ENCODE data around the gene ST6GALNAC1. TPM values are rescaled to one million over a fixed set of nuclear protein-coding genes. Genes with fewer than 3 reads are reported as not detected.

ST6GALNAC1 gene
- total RNA-seq, 1 donor from 2014 or later, result 16.6 TPM

GRCh38 chr17:76635039-76635438 lies 8.5 kb downstream of the ST6GALNAC1 start:
- H3K4me3 ChIP-seq, result no peak overlapping the region
- no peaks in the 10 kb centered on the region for H3K4me1 ChIP-seq
- DNase-seq (no peak), ATAC-seq (no peak)
- no peak overlapping the region for H3K27ac ChIP-seq
- TF ChIP-seq, protein P1, sequence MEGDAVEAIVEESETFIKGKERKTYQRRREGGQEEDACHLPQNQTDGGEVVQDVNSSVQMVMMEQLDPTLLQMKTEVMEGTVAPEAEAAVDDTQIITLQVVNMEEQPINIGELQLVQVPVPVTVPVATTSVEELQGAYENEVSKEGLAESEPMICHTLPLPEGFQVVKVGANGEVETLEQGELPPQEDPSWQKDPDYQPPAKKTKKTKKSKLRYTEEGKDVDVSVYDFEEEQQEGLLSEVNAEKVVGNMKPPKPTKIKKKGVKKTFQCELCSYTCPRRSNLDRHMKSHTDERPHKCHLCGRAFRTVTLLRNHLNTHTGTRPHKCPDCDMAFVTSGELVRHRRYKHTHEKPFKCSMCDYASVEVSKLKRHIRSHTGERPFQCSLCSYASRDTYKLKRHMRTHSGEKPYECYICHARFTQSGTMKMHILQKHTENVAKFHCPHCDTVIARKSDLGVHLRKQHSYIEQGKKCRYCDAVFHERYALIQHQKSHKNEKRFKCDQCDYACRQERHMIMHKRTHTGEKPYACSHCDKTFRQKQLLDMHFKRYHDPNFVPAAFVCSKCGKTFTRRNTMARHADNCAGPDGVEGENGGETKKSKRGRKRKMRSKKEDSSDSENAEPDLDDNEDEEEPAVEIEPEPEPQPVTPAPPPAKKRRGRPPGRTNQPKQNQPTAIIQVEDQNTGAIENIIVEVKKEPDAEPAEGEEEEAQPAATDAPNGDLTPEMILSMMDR (IDR thresholded peaks at IDR 0.05), result no peak
- H3K36me3 ChIP-seq, result no peaks in the 10 kb centered on the region
- no peaks in the 10 kb centered on the region for H3K9me3 ChIP-seq
- intact Hi-C loops (cut with DNase I), result no loop called here
- no peaks in the 10 kb centered on the region for H3K27me3 ChIP-seq (ENCODE audit: low read depth)

DNA sequence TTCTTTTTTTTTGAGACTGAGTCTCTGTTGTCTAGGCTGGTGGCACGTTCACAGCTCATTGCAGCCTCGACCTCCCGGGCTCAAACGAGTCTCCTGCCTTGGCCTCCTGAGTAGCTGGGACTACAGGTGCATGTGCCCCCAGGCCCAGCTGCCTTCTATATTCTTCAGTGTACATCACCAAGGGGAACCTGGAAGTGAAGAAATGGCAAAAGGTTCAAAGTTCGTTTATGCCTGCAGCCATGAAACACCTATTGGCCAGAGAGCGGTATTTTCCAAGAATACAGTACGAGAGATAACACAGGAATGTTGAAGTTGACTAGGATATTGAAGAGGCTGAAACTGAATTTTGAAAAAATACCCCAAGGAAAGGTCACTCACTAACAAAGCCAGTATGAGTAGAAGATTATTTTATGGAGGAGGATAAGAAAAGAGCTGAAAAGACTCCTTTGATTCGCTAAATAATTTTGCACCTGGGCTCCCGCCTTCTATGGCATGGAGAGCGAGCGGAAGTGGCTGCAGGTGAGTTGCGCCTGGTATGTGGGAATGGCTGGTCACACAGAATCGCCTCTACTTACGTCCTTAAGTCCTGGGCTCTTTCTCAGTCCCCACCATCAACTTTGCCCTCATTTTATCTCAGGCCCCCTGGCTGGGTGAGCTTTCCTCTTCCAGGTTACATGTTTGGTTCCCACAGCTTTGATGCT lies 9.8 kb downstream of the ST6GALNAC1 start:
- intact Hi-C loops (cut with DNase I), result no loop called here

GRCh38 chr17:76631821-76632565 lies 11.6 kb downstream of the ST6GALNAC1 start:
- Histone ChIP-seq H3K27me3 (ENCODE audit: low read depth) (no peaks in the 10 kb centered on the region), H3K36me3 (no peaks in the 10 kb centered on the region), H3K4me1 (no peaks in the 10 kb centered on the region), H3K4me3 (no peak overlapping the region), H3K9me3 (no peaks in the 10 kb centered on the region), H3K27ac (no peak overlapping the region)
- TF ChIP-seq, protein P1 (IDR thresholded peaks at IDR 0.05), result no peak
- DNase-seq, result no peak
- ATAC-seq, result peak; percentile 86 to 91
- intact Hi-C loops (cut with DNase I), result no loop called here

More for the DNA sequence above, 9.8 kb downstream of the ST6GALNAC1 start:
- no peak for ATAC-seq
- no peak for DNase-seq
- Histone ChIP-seq H3K36me3 (no peaks in the 10 kb centered on the region), H3K4me3 (no peak overlapping the region), H3K4me1 (no peaks in the 10 kb centered on the region), H3K27me3 (ENCODE audit: low read depth) (no peaks in the 10 kb centered on the region), H3K9me3 (no peaks in the 10 kb centered on the region), H3K27ac (no peak overlapping the region)
- TF ChIP-seq, protein P1 (IDR thresholded peaks at IDR 0.05), result no peak

DNA sequence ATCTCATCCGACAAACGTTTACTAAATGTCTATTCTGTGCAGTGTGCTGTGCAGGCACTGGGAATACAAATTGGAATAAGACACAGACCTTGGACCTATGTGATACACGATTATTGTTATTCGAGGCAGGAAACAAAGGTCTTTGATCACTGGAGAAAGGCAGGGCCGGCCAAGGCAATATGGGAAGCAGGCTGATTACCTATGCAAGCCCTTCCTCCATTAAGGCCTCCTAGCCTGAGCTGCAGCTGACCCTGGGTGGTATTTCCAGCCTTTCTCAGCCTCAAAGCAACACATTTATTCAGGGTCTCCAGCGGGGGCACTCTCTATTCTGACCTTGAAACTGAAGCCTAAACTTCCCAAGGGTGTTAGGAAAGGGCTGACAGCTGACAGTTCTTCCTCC lies 13.4 kb downstream of the ST6GALNAC1 start:
- no peak for DNase-seq
- ATAC-seq, result no peak
- no peaks in the 10 kb centered on the region for H3K9me3 ChIP-seq
- TF ChIP-seq, protein P1 (IDR thresholded peaks at IDR 0.05), result no peak
- H3K27ac ChIP-seq, result no peak overlapping the region
- no peaks in the 10 kb centered on the region for H3K4me1 ChIP-seq
- H3K4me3 ChIP-seq, result no peak overlapping the region
- no peaks in the 10 kb centered on the region for H3K36me3 ChIP-seq
- no peaks in the 10 kb centered on the region for H3K27me3 ChIP-seq (ENCODE audit: low read depth)
- intact Hi-C loops (cut with DNase I), result no loop called here

DNA sequence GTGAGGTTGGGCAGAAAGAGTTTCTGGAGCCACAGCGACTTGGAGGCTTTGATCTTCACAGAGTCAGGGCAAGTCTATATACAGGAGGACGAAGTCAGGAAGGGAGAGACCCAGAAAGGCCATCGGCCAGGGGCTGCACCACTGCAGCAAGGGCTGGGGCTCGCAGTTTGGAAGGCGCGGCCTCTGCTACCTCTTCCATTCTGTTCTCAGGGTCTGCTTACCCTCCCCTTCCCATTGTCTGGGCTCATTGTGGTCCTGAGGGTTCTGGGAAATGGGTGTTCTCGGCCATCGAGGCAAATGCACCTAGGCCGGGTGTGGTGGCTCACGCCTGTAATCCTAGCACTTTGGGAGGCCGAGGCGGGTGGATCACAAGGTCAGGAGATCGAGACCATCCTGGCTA lies 16.0 kb downstream of the ST6GALNAC1 start:
- no peak overlapping the region for H3K27ac ChIP-seq
- no peaks in the 10 kb centered on the region for H3K36me3 ChIP-seq
- H3K4me3 ChIP-seq, result no peak overlapping the region
- no peak for DNase-seq
- H3K9me3 ChIP-seq, result no peaks in the 10 kb centered on the region
- no peaks in the 10 kb centered on the region for H3K27me3 ChIP-seq (ENCODE audit: low read depth)
- H3K4me1 ChIP-seq, result peaks cover 9% of the 10 kb centered on the region
- intact Hi-C loops (cut with DNase I), result no loop called here
- ATAC-seq, result no peak
- TF ChIP-seq, protein P1 (IDR thresholded peaks at IDR 0.05), result no peak

All from lower lobe of right lung (tissue), 2 donors.